KG1 (cell line): ENCODE data around the gene OR2F2.

Experiments used
- DNase-seq: peaks from one replicate; lab custom pipeline; 2025; lab: John Stamatoyannopoulos, UW

Gene OR2F2

DNA sequence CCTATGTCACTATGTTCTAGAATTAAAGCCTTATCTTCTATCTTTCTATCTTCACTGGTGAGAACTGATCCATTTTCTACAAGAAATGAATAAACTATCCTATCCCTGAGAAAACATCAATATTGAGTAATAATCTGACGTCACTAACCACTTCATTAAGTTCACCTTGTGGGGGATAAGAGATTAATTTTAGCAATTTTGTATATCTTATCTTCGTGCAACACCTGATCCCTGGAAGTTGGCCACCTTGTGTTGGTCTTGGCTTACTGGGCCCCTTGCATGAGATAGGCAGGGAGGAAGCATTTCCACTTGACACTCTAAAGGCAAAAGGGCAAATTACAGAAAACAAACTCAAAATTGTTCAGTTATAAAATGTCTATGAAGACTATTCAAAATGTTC, 45.0 kb downstream of the OR2F2 start:
- DNase-seq = no peak

- no peak for DNase-seq
These were observed 45.9 kb downstream of the OR2F2 start for GRCh38 chr7:143980746-143981510.

- no peak for DNase-seq
These were observed 48.9 kb downstream of the OR2F2 start for GRCh38 chr7:143983960-143984359.
